SJCRH30 (cell line): ENCODE data around the gene DHX35. TPM values are rescaled to one million over a fixed set of nuclear protein-coding genes. Genes with fewer than 3 reads are reported as not detected.
"Not testable (repeated sequence)": the region's sequence is repeated elsewhere in the genome, so short reads cannot be mapped to it uniquely, and the experiment has no call there.

ENCODE experiments used
- DNase-seq, 2 experiments: peaks; one replicate each; pipeline ENCODE4 v3.0.0-alpha.2; 2015 to 2020
- H3K27ac ChIP-seq: fragments of 250-450 bp; sonication (Bioruptor Pico); 2 replicates; pipeline ENCODE4 v1.5.1; 2020; ENCODE audit warnings: mild to moderate bottlenecking, moderate library complexity
- H3K27me3 ChIP-seq: fragments of 250-450 bp; sonication (Bioruptor Pico); 2 replicates; pipeline ENCODE4 v1.5.1; 2020; ENCODE audit warnings: mild to moderate bottlenecking, moderate library complexity
- H3K36me3 ChIP-seq: fragments of 250-450 bp; sonication (Bioruptor Pico); 2 replicates; pipeline ENCODE4 v1.5.1; 2020; ENCODE audit warnings: mild to moderate bottlenecking, moderate library complexity
- H3K4me1 ChIP-seq: fragments of 250-450 bp; sonication (Bioruptor Pico); 2 replicates; pipeline ENCODE4 v1.5.1; 2020; ENCODE audit warnings: mild to moderate bottlenecking, moderate library complexity
- H3K4me3 ChIP-seq: fragments of 250-450 bp; sonication (Bioruptor Pico); 2 replicates; pipeline ENCODE4 v1.5.1; 2020; ENCODE audit warnings: mild to moderate bottlenecking, moderate library complexity
- H3K9me3 ChIP-seq: fragments of 250-450 bp; sonication (Bioruptor Pico); replicated peaks from 2 replicates; pipeline ENCODE4 v1.5.1; 2020; ENCODE audit warnings: mild to moderate bottlenecking, moderate library complexity
- total RNA-seq: library from RNA; depleted of rRNA; stranded (reverse); fragments of >200 nt; shearing (Covaris generic); gene quantifications from 2 replicates; pipeline ENCODE4 v1.2.3, GENCODE V29; 2014

DHX35 gene
- total RNA-seq, 1 experiment from 2014 or later = 29.3 TPM

GRCh38 chr20:38979434-38979833, 17.3 kb downstream of the DHX35 start:
- DNase-seq = no peak
- no peak overlapping the region for H3K27ac ChIP-seq
- peaks cover 24% of the 10 kb centered on the region for H3K4me1 ChIP-seq
- H3K27me3 ChIP-seq = no peaks in the 10 kb centered on the region
- H3K36me3 ChIP-seq = peaks cover 35% of the 10 kb centered on the region
- H3K9me3 ChIP-seq = no peaks in the 10 kb centered on the region
- no peak overlapping the region for H3K4me3 ChIP-seq

- no peak for DNase-seq
- peaks cover 28% of the 10 kb centered on the region for H3K4me1 ChIP-seq
- H3K36me3 ChIP-seq = peaks cover 37% of the 10 kb centered on the region
- H3K27ac ChIP-seq = no peak overlapping the region
- no peak overlapping the region for H3K4me3 ChIP-seq
- no peaks in the 10 kb centered on the region for H3K27me3 ChIP-seq
- no peaks in the 10 kb centered on the region for H3K9me3 ChIP-seq
Observed at GRCh38 chr20:38979842-38980241, 17.7 kb downstream of the DHX35 start.

GRCh38 chr20:38982291-38982690, 20.1 kb downstream of the DHX35 start:
- Histone ChIP-seq H3K4me3 (no peak overlapping the region), H3K9me3 (no peaks in the 10 kb centered on the region), H3K27me3 (no peaks in the 10 kb centered on the region), H3K4me1 (peaks cover 46% of the 10 kb centered on the region), H3K27ac (peak overlapping the region; percentile 4; the same call in 1 of the 2 replicates), H3K36me3 (peaks cover 28% of the 10 kb centered on the region)
- DNase-seq = peak; percentile 37 to 69

- Histone ChIP-seq H3K4me3 (no peak overlapping the region), H3K4me1 (peaks cover 46% of the 10 kb centered on the region), H3K36me3 (peaks cover 24% of the 10 kb centered on the region), H3K27ac (peak overlapping the region; percentile 80), H3K27me3 (no peaks in the 10 kb centered on the region), H3K9me3 (no peaks in the 10 kb centered on the region)
- DNase-seq = peak; percentile 42 to 58
Observed at GRCh38 chr20:38985060-38985459, 22.9 kb downstream of the DHX35 start.

GRCh38 chr20:38985603-38986170, 23.5 kb downstream of the DHX35 start:
- Histone ChIP-seq H3K27ac (peak overlapping the region; percentile 80), H3K4me1 (peaks cover 46% of the 10 kb centered on the region), H3K4me3 (no peak overlapping the region), H3K9me3 (no peaks in the 10 kb centered on the region), H3K36me3 (peaks cover 27% of the 10 kb centered on the region), H3K27me3 (no peaks in the 10 kb centered on the region)
- DNase-seq = peak; percentile 45 to 86

- no peak overlapping the region for H3K4me3 ChIP-seq
- no peaks in the 10 kb centered on the region for H3K27me3 ChIP-seq
- H3K9me3 ChIP-seq = no peaks in the 10 kb centered on the region
- peaks cover 32% of the 10 kb centered on the region for H3K36me3 ChIP-seq
- peak overlapping the region; percentile 80 for H3K27ac ChIP-seq
- peak in 1 of 2 experiments; percentile 22 for DNase-seq
- peaks cover 46% of the 10 kb centered on the region for H3K4me1 ChIP-seq
Observed at GRCh38 chr20:38986663-38987062, 24.5 kb downstream of the DHX35 start.

- Histone ChIP-seq H3K36me3 (peaks cover 36% of the 10 kb centered on the region), H3K4me1 (peaks cover 36% of the 10 kb centered on the region), H3K27ac (no peak overlapping the region), H3K4me3 (no peak overlapping the region), H3K9me3 (no peaks in the 10 kb centered on the region), H3K27me3 (no peaks in the 10 kb centered on the region)
- DNase-seq = no peak
Observed at GRCh38 chr20:38987777-38988176, 25.6 kb downstream of the DHX35 start.

GRCh38 chr20:38990728-38991127, 28.6 kb downstream of the DHX35 start:
- Histone ChIP-seq H3K27me3 (no peaks in the 10 kb centered on the region), H3K4me3 (no peak overlapping the region), H3K36me3 (peaks cover 31% of the 10 kb centered on the region), H3K9me3 (no peaks in the 10 kb centered on the region), H3K4me1 (peaks cover 13% of the 10 kb centered on the region), H3K27ac (no peak overlapping the region)
- DNase-seq = no peak

GRCh38 chr20:38991814-38992704, 29.9 kb downstream of the DHX35 start:
- H3K4me3 ChIP-seq = no peak overlapping the region
- H3K27me3 ChIP-seq = no peaks in the 10 kb centered on the region
- peaks cover 42% of the 10 kb centered on the region for H3K36me3 ChIP-seq
- H3K4me1 ChIP-seq = peaks cover under 1% of the 10 kb centered on the region
- H3K9me3 ChIP-seq = no peaks in the 10 kb centered on the region
- no peak for DNase-seq
- no peak overlapping the region for H3K27ac ChIP-seq

- peaks cover 29% of the 10 kb centered on the region for H3K36me3 ChIP-seq
- H3K4me1 ChIP-seq = peaks cover 7% of the 10 kb centered on the region; the same call in 1 of the 2 replicates
- no peak for DNase-seq
- H3K27ac ChIP-seq = no peak overlapping the region
- H3K27me3 ChIP-seq = no peaks in the 10 kb centered on the region
- no peaks in the 10 kb centered on the region for H3K9me3 ChIP-seq
- H3K4me3 ChIP-seq = no peak overlapping the region
Observed at GRCh38 chr20:38995536-38996044, 33.4 kb downstream of the DHX35 start.

- not testable (repeated sequence) for H3K4me3 ChIP-seq, H3K9me3 ChIP-seq, H3K27ac ChIP-seq, DNase-seq, H3K4me1 ChIP-seq, H3K27me3 ChIP-seq
- peaks cover 31% of the 10 kb centered on the region for H3K36me3 ChIP-seq
Observed at GRCh38 chr20:38996866-38997265, 34.7 kb downstream of the DHX35 start.

- H3K9me3 ChIP-seq = no peaks in the 10 kb centered on the region
- no peak overlapping the region; the same call in 1 of the 2 replicates for H3K27ac ChIP-seq
- H3K4me3 ChIP-seq = no peak overlapping the region
- no peaks in the 10 kb centered on the region for H3K27me3 ChIP-seq
- H3K36me3 ChIP-seq = peaks cover 31% of the 10 kb centered on the region
- H3K4me1 ChIP-seq = peaks cover 7% of the 10 kb centered on the region; the same call in 1 of the 2 replicates
- DNase-seq = peak; percentile 62 to 71
Observed at GRCh38 chr20:38997622-38998021, 35.5 kb downstream of the DHX35 start.

- Histone ChIP-seq H3K27me3 (no peaks in the 10 kb centered on the region), H3K27ac (no peak overlapping the region), H3K4me3 (no peak overlapping the region), H3K4me1 (peaks cover 7% of the 10 kb centered on the region; the same call in 1 of the 2 replicates), H3K9me3 (no peaks in the 10 kb centered on the region), H3K36me3 (peaks cover 41% of the 10 kb centered on the region)
- no peak for DNase-seq
Observed at GRCh38 chr20:38999217-38999616, 37.1 kb downstream of the DHX35 start.

GRCh38 chr20:38999965-39000910, 38.1 kb downstream of the DHX35 start:
- Histone ChIP-seq H3K36me3 (peaks cover 44% of the 10 kb centered on the region), H3K27ac (no peak overlapping the region), H3K9me3 (no peaks in the 10 kb centered on the region), H3K27me3 (no peaks in the 10 kb centered on the region), H3K4me3 (no peak overlapping the region), H3K4me1 (peaks cover 7% of the 10 kb centered on the region; the same call in 1 of the 2 replicates)
- no peak for DNase-seq
